SH-SY5Y (cell line): Measurements from ENCODE around the gene CYGB.

ENCODE experiments used
- GATA2 ChIP-seq: IDR thresholded peaks from 2 replicates; pipeline ENCODE4 v1.6.1; 2011; ENCODE audit warnings: mild to moderate bottlenecking, low read depth, low read length
- GATA3 ChIP-seq: IDR thresholded peaks from 2 replicates; pipeline ENCODE4 v1.6.1; 2011; ENCODE audit warnings: low read depth, mild to moderate bottlenecking, low read length, moderate library complexity

DNA sequence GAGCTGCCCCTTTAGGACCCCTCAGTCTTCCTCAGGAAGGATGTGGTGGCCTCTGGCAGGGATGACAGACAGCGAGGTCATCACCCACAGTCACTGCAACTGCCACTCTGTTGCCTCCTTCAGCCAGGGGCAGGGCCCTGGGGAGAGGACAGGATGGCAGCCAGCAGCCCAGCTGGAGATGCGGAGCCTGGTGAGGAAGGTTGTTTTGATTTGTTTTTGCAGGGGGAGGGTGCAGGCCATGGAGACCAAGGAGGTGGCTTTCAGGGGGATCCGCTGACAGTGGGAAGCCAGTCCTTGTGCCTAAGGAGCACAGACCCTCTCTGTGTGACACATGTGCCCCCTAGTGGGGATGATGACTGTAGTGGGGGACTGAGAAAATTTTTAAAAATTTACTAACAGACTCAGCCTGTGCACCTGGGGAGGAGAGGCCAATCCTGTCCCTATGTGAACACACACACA lies 9.7 kb upstream of the CYGB start:
- no peak for TF ChIP-seq GATA3
- TF ChIP-seq GATA2 = no peak
